GM18951 (cell line): ENCODE measurements around the gene DMD.
"Not testable (repeated sequence)": the region's sequence is repeated elsewhere in the genome, so short reads cannot be mapped to it uniquely, and the experiment has no call there.

Experiments used
- POLR2A ChIP-seq: IDR thresholded peaks from 4 replicates; pipeline ENCODE4 v1.6.1; 2011; ENCODE audit warnings: mild to moderate bottlenecking; ENCODE audit not compliant: insufficient read length, insufficient read depth; ENCODE audit errors: extremely low read depth
- in situ Hi-C: fragments of 300-500 bp; cut with MboI; formaldehyde crosslinking; loops from one replicate; pipeline ENCODE4 v1.12.0; 2022; ENCODE audit warnings: low sequenced_read_pairs, mixed read lengths, inconsistent platforms; ENCODE audit not compliant: unreplicated experiment

The DMD gene

DNA sequence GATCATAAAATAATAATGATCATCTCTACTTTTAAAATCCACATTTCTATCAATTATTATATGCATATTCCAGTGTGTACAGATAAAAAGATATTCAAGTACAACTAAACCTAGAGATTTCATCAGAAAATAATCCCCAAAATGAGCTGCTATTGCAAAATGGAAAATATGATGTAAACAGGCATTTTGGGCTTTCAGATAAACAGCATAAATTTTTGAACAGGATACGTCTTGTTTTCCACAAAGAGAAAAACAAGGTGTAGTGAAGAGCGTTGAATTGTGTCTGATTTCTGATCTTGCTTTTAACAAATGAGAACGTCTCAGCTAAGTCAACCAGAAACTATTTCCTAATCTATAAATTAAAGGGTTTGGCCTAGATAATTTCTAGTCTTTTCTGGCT is 1789.9 kb downstream of the DMD start:
- in situ Hi-C loops = no loop called here

DNA sequence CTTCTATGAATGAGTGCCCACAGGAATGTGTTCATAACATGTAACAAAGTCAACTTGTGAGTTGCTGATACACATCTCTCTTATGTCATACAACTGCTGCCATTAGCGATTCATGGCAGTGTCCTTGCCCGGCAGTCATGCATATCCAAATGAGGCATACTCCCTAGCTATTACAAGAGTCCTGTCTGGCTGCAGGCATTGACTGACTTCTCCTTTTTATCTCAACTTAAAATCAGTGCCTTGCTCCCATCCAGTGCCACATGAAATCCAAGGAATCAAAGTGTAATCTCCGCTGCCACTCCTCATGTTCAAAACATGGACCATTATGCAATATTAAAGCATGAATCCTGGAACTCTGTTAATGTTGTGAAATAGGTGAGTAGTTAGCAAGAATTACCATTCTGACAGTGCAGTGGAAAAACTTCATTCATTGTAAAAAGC is 1790.6 kb downstream of the DMD start:
- in situ Hi-C loops = no loop called here
- TF ChIP-seq POLR2A = no peak

More for the DNA sequence above, 1789.9 kb downstream of the DMD start:
- no peak for TF ChIP-seq POLR2A

DNA sequence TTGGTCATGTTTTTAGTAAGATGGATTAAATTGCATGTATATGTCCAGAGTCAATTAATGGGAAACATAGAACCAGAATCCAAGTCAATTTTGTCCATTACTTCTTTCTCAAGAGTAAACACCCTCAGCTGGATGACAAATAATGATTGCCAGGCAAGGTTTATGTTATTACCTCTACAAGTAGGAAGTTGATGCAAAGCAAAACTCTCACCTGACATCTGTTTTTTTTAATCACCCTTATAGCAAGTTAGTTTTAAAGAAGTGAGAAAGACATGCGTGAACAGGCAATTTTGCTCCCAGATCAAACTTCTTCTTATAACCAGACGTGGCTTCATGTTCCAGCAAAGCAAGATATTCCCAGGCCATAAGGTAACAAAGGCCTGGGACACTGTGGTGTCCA is 1791.0 kb downstream of the DMD start:
- in situ Hi-C loops = no loop called here
- TF ChIP-seq POLR2A = no peak

DNA sequence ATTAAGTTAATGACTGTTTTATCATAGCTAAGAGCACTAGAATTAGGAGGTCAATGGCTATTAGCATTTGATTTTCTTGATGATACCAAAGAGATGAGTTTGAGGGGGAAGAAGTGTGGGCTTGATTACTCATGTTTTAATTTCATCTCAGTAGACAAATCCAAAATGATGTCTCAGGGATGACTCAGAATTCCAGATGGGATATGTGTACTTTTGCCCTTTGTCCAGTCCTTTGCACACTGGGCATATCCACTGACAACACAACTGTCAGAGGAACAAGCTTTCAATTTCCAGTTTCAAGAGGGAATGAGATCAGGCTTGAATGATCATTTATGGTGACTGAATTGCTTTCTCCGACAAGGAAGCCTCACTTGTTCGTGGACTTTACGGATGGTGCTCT is 1814.2 kb downstream of the DMD start:
- no peak for TF ChIP-seq POLR2A
- in situ Hi-C loops = no loop called here

DNA sequence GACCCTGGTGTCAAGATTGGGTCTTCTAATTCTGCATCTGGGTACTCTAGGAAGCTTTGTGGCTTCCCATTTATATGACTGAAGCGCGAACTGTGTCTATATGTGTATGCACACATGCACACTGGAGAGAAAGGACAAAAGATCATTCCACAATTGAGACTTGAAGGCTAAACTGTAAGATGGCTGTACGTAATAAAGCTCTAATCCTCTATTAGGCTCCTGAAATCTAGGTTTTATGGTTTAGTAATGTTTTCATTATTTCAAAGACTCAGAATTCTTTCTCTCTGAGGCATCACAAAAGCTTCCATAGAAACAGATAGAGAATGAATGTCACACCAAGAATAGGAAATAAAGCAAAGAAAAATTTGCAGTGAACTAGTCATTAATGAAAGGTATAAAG is 1818.8 kb downstream of the DMD start:
- TF ChIP-seq POLR2A = no peak
- in situ Hi-C loops = no loop called here

DNA sequence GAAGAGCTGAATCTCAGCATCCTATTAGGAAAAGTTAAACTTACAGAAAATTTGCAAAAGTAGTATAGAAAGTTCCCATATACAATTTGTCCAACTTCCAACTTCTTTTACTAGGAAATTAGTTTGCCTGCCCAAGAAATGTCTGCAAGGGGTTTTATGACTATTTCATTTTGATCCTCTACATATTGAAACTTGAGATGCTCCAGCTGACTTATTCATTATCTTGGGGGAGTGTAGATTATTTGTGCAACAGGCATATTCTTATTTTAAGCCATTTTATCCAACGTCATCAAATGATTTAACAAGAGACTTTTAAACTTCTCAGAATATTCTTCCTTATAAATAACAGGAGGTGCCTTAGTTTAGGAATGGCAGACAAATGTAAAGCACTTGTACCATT is 1822.4 kb downstream of the DMD start:
- no peak for TF ChIP-seq POLR2A
- in situ Hi-C loops = no loop called here

DNA sequence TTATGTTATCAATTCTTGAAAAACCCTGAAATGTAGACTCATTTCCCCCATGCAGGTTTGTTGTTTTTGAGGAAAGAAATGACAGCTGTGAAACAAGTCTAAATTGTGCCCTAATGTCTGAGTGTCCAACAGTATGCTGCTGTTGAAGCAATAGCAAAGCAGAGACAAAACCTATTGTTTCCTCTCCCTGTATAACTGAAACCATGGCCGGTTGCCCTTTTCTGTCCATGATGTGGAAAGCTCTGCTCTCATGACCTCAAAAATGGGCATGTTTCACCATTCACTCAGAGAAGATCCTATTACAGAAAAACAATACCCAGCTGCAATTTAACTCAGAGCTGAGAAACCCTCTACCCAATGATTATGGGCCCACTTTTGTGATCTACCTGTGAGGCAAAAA is 1826.9 kb downstream of the DMD start:
- in situ Hi-C loops = no loop called here

DNA sequence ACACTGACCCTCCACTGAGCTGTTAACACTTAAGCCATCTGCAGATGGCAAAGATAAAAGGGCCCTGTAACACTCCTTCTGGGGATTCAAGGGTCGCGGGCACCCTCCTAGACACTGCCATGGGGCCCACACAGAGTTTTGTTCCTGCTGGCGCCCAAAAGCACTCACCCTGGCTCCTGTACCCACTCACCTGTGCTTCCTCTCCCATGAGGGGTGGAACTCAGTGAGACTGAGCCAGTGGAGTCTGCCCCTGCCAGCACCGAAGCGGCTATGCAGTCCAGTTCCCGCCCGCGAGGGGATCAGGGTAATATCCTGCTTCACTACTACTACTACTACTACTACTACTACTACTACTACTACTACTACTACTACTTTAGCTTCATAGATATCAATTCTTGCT is 1827.4 kb downstream of the DMD start:
- in situ Hi-C loops = no loop called here
- TF ChIP-seq POLR2A = no peak

More for the DNA sequence above, 1826.9 kb downstream of the DMD start:
- TF ChIP-seq POLR2A = no peak

DNA sequence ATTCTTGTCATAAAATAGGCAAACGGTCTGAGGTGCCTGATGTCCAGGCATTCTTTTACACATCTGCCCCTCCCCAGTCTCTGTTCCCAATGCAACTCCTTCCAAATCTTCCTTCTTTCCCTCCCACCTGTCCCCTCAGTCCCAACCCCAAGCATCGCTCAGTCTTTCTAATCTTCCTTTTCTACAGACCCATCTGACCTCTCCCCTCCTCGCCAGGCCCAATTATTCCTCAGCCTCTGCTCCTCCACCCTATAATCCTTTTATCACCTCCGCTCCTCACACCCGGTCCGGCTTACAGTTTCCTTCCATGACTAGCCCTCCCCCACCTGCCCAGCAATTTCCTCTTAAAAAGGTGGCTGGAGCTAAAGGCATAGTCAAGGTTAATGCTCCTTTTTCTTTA is 1832.4 kb downstream of the DMD start:
- in situ Hi-C loops = not testable (repeated sequence)

DNA sequence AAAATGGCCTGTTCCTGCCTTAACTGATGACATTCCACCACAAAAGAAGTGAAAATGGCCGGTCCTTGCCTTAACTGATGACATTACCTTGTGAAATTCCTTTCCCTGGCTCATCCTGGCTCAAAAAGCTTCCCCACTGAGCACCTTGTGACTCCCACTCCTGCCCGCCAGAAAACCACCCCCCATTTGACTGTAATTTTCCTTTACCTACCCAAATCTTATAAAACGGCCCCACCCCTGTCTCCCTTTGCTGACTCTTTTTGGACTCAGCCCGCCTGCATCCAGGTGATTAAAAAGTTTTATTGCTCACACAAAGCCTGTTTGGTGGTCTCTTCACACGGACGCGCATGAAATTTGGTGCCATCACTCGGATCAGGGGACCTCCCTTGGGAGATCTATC is 1833.5 kb downstream of the DMD start:
- in situ Hi-C loops = not testable (repeated sequence)

DNA sequence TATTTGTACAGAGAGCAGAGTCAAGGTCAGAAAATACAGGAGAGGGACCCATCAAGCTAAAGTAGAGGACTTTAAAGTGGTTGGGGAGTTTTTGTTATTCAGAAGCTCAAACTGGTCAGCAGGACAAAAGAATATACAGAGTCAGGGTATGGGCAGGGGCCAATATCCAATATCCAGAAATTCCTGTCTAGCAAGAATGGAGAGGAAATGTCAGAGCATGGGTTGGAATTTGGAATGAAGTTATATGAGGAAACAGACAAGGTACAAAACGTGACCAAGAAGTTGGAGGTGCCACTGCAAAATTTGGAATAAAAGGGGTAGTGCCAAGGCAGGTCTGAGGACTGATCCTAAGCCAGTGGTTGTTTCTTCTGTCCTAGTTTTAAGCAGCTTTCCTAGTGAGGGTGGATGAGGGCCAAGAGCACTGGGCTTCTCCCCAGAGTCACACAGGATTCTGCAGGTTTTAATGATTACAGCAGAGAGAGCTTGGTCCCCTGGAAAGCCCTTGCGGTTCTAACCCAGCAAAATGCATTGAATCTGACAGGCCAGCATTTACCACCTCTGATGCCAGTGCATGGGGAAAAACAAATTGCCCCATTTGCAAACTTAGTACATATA is 1834.8 kb downstream of the DMD start:
- TF ChIP-seq POLR2A = no peak

DNA sequence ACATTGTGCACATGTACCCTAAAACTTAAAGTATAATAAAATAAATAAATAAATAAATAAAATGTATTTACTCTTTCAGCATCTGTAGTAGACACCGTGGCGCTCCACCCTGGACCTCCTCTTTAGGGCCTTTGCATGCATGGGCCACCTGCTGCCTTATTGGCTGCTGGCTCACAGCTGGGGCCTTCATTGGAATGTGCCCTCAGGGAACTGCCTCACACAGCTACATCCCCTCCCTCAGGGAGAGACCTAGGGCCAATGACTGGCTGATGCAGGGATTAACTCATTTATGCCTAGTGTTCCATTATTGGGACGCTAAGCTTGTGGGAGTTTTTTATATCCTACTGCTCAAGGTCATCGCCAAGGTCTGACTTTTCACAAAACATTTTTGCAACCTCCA is 1836.6 kb downstream of the DMD start:
- TF ChIP-seq POLR2A = no peak
- in situ Hi-C loops = no loop called here

More for the DNA sequence above, 1834.8 kb downstream of the DMD start:
- in situ Hi-C loops = no loop called here

DNA sequence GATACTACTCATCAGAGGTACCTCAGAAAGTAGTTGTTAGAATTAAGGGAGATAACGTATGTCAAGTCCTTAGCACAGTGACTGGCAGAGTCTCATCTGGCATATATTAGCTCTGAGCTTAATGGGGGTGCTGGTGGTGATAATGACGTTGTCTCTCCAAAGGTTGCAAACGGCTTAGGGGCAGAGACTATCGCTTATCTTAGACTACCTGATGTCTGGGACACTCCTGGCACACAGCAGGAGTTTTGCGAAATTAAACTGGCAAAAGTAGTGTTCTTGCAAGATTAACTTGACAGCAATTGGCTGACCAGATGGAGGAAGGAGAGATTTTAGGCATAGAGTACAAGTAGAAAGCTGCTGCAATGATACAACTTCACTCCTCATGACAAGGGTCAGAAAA is 1839.4 kb downstream of the DMD start:
- no peak for TF ChIP-seq POLR2A
- in situ Hi-C loops = no loop called here

DNA sequence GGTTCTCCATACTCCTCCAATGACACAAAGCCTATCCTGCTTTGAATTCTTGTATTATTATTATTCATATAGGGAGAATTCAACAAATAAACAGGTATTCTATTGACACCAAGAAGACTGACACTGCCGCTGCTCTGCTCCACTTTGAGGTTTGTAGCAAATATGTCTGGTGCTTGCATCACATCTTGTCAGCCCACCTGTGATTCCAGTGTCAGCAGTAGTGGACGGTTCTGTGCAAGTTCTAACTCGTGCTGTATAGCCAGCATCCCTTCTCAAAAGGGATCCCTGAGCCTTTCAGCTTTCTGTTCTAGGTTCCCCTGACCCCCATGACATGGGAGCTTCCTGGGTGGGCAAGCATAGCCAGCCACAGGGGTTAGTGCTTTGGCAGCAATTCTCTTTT is 1843.5 kb downstream of the DMD start:
- in situ Hi-C loops = no loop called here
- no peak for TF ChIP-seq POLR2A

DNA sequence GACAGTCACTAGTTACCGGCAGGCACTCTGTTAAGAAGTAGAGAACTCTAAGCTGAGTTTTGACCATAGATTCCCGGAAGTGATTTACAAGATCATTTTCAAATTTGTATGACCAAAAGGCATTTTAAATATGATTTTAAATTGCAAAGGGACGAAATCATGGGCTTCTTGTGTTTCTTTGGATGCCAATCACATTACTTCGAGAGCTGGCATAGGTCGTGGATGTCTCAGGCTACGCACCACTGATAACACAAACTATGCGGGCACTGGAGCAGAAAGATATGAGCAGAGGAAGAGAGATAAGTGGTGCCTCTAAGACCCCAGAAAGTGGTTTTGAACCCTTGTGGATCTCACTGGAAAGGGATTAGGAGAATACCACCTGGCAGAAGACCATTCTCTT is 1845.3 kb downstream of the DMD start:
- in situ Hi-C loops = no loop called here
- TF ChIP-seq POLR2A = no peak
